SK-N-SH (cell line): ENCODE data around the gene HOXD13. TPM values are rescaled to one million over a fixed set of nuclear protein-coding genes. Genes with fewer than 3 reads are reported as not detected.
A peak's percentile ranks its signal among the peaks of the same experiment; 100 is the strongest.

Source experiments
- CTCF ChIA-PET: fragments of 300-600, 350-600 bp; formaldehyde crosslinking; extraction: SDS; loops from one replicate; lab custom pipeline; 2021; lab: Yijun Ruan, JAX
- POLR2A ChIA-PET: fragments of 350-600 bp; sonication (Branson Sonifier 250); formaldehyde crosslinking; extraction: SDS; loops from one replicate; lab custom pipeline; 2020; ENCODE audit warnings: antibody characterized with exemption, inconsistent platforms; lab: Yijun Ruan, JAX
- DNase-seq: peaks from one replicate; pipeline ENCODE4 v3.0.0; 2012
- H2AFZ ChIP-seq: fragments of 200-600 bp; sonication (generic); 2 replicates; pipeline ENCODE4 v1.8.1; 2016; ENCODE audit warnings: antibody characterized with exemption, mild to moderate bottlenecking, low read depth
- H3F3A ChIP-seq: fragments of 200-600 bp; sonication (generic); replicated peaks from 2 replicates; pipeline ENCODE3; 2016; ENCODE audit warnings: antibody characterized with exemption, mild to moderate bottlenecking; ENCODE audit not compliant: insufficient read depth
- H3K27ac ChIP-seq, 2 experiments: fragments of 200-500 bp in 1 of 2; fragments of 200-600 bp in 1 of 2; sonication (Bioruptor generic) in 1 of 2; sonication (generic), shearing (Covaris generic) in 1 of 2; 2 replicates each; pipeline versions ENCODE4 v1.5.1 to v1.6.1; 2014 to 2016; ENCODE audit warnings: low read depth in 2 of 2, inconsistent platforms in 1 of 2, low read length in 1 of 2, mild to moderate bottlenecking in 1 of 2, mixed read lengths in 1 of 2
- H3K27me3 ChIP-seq: fragments of 200-600 bp; sonication (generic), shearing (Covaris generic); 2 replicates; pipeline ENCODE4 v1.6.1; 2016; ENCODE audit warnings: mixed run types; ENCODE audit not compliant: insufficient read depth
- H3K36me3 ChIP-seq, 2 experiments: fragments of 200-500 bp in 1 of 2; fragments of 200-600 bp in 1 of 2; sonication (Bioruptor generic) in 1 of 2; sonication (generic) in 1 of 2; replicated peaks in 1 of 2; 2 replicates each; pipeline versions ENCODE3 to v1.5.1; 2014 to 2016; ENCODE audit warnings: low read length in 1 of 2, mild to moderate bottlenecking in 1 of 2; ENCODE audit not compliant: insufficient read depth in 2 of 2, control insufficient read depth in 1 of 2
- H3K4me1 ChIP-seq, 2 experiments: fragments of 200-500 bp in 1 of 2; fragments of 200-600 bp in 1 of 2; sonication (Bioruptor generic) in 1 of 2; sonication (generic), shearing (Covaris generic) in 1 of 2; 2 replicates each; pipeline versions ENCODE4 v1.5.1 to v1.6.1; 2014 to 2016; ENCODE audit warnings: low read depth in 1 of 2, low read length in 1 of 2, mixed run types in 1 of 2; ENCODE audit not compliant: insufficient read depth in 2 of 2, control insufficient read depth in 1 of 2
- H3K4me2 ChIP-seq: fragments of 200-600 bp; sonication (generic), shearing (Covaris generic); 2 replicates; pipeline ENCODE4 v1.6.1; 2017; ENCODE audit warnings: mixed run types
- H3K4me3 ChIP-seq, 2 experiments: fragments of 200-500 bp in 1 of 2; fragments of 200-600 bp in 1 of 2; sonication (Bioruptor generic) in 1 of 2; sonication (generic), shearing (Covaris generic) in 1 of 2; 2 replicates each; pipeline versions ENCODE4 v1.5.1 to v1.8.1; 2014 to 2016; ENCODE audit warnings: low read depth in 2 of 2, inconsistent platforms in 1 of 2, low read length in 1 of 2, mild to moderate bottlenecking in 1 of 2, mixed read lengths in 1 of 2, moderate library complexity in 1 of 2
- H3K79me2 ChIP-seq: fragments of 200-600 bp; sonication (generic); 2 replicates; pipeline ENCODE4 v1.8.1; 2017; ENCODE audit warnings: mild to moderate bottlenecking; ENCODE audit not compliant: insufficient read depth
- H3K9ac ChIP-seq: fragments of 200-600 bp; sonication (generic); 2 replicates; pipeline ENCODE4 v1.6.1; 2017; ENCODE audit warnings: mixed run types
- H3K9me2 ChIP-seq: fragments of 200-600 bp; sonication (generic); 2 replicates; pipeline ENCODE4 v1.6.1; 2017; ENCODE audit warnings: mixed run types
- H3K9me3 ChIP-seq: fragments of 200-600 bp; sonication (generic); 2 replicates; pipeline ENCODE4 v1.6.1; 2017; ENCODE audit warnings: mixed run types, mild to moderate bottlenecking, moderate library complexity
- H4K20me1 ChIP-seq: fragments of 200-600 bp; sonication (generic); 2 replicates; pipeline ENCODE4 v1.6.1; 2017; ENCODE audit warnings: mild to moderate bottlenecking, mixed run types; ENCODE audit not compliant: insufficient read depth
- CTCF ChIP-seq: fragments of 200-600 bp; sonication (generic); IDR thresholded peaks from 2 replicates; pipeline ENCODE4 v1.6.1; 2017; ENCODE audit warnings: antibody characterized with exemption, mild to moderate bottlenecking, moderate library complexity
- EZH2phosphoT487 ChIP-seq: fragments of 200-600 bp; sonication (generic); IDR thresholded peaks from 2 replicates; pipeline ENCODE4 v1.6.1; 2017; ENCODE audit warnings: low read depth, mixed run types, mild to moderate bottlenecking, antibody characterized with exemption, moderate library complexity, borderline replicate concordance
- FOSL2 ChIP-seq: IDR thresholded peaks from 2 replicates; pipeline ENCODE4 v1.4.0; 2012; ENCODE audit warnings: low read depth, mild to moderate bottlenecking, moderate library complexity, borderline replicate concordance
- MAX ChIP-seq: IDR thresholded peaks from 2 replicates; pipeline ENCODE4 v1.4.0; 2012; ENCODE audit warnings: low read depth
- NRF1 ChIP-seq: IDR thresholded peaks from 2 replicates; pipeline ENCODE4 v1.6.1; 2012; ENCODE audit warnings: low read depth, mild to moderate bottlenecking, low read length
- PBX3 ChIP-seq: IDR thresholded peaks from 2 replicates; pipeline ENCODE4; 2012
- RAD21 ChIP-seq: IDR thresholded peaks from 2 replicates; pipeline ENCODE4 v1.6.1; 2012; ENCODE audit warnings: mild to moderate bottlenecking, low read length
- RFX5 ChIP-seq: IDR thresholded peaks from 2 replicates; pipeline ENCODE4 v1.6.1; 2012; ENCODE audit warnings: mild to moderate bottlenecking, improper control_type of control experiment, low read length
- RXRA ChIP-seq: IDR thresholded peaks from 2 replicates; pipeline ENCODE4 v1.4.0; 2012; ENCODE audit warnings: low read depth, mild to moderate bottlenecking, borderline replicate concordance
- SMC3 ChIP-seq: IDR thresholded peaks from 2 replicates; pipeline ENCODE4 v1.6.1; 2012; ENCODE audit warnings: low read depth, low read length, improper control_type of control experiment
- YY1 ChIP-seq: IDR thresholded peaks from 2 replicates; pipeline ENCODE4 v1.4.0; 2012; ENCODE audit warnings: low read depth, mild to moderate bottlenecking
- WGBS: methylation state at CpG from one replicate; pipeline ENCODE4 v1.1.6; 2017; ENCODE audit warnings: low lambda C conversion rate; 5-methylcytosine and 5-hydroxymethylcytosine counted together
- polyA plus RNA-seq, 3 experiments: library from polyadenylated mRNA; depleted of rRNA; stranded (reverse); fragments of >200 nt; gene quantifications; 2 replicates each; pipeline ENCODE4 v1.2.3, GENCODE V29; 2012

The HOXD13 gene
- polyA plus RNA-seq, 1 of the 3 experiments (the other 2 are of a cell fraction) = not detected

GRCh38 chr2:176085861-176086771 is 6.4 kb upstream of the HOXD13 start:
- peaks cover 15% of the 10 kb centered on the region; the same call in 1 of the 2 replicates for H4K20me1 ChIP-seq
- no peaks in the 10 kb centered on the region for H3F3A ChIP-seq
- H3K4me3 ChIP-seq = peak overlapping the region; percentile 24 to 44; a peak in 2 of 4 replicates
- H3K9me2 ChIP-seq = no peaks in the 10 kb centered on the region
- H3K9ac ChIP-seq = no peak overlapping the region
- peak overlapping the region; percentile 57; the same call in 1 of the 2 replicates for H3K4me2 ChIP-seq
- H3K27ac ChIP-seq = no peak overlapping the region
- H3K36me3 ChIP-seq = no peaks in the 10 kb centered on the region
- no peaks in the 10 kb centered on the region for H3K9me3 ChIP-seq
- POLR2A ChIA-PET = no interaction called here
- peaks cover 99% of the 10 kb centered on the region for H3K27me3 ChIP-seq
- CTCF ChIA-PET = interaction anchor here (0.6 to 13.5 kb wide), 50 partner anchors 9 to 1389 kb away, joined by 3 to 264 read pairs (median 4); partner anchors contain the start of genes HOXD10, HOXD11 and HOXD13
- no peaks in the 10 kb centered on the region for H3K79me2 ChIP-seq
- 3% methylated on average over 34 of the region's 46 CpGs for WGBS
- H3K4me1 ChIP-seq = peaks cover 0 to 30% of the 10 kb centered on the region in 2 experiments; a peak in 1 of 4 replicates
- peak; percentile 78 for DNase-seq
- TF ChIP-seq YY1 = no peak
- no peak for TF ChIP-seq PBX3
- no peak for TF ChIP-seq RFX5
- no peak for TF ChIP-seq FOSL2
- peak; percentile 85 for TF ChIP-seq RAD21
- TF ChIP-seq RXRA = no peak
- TF ChIP-seq NRF1 = no peak
- TF ChIP-seq CTCF = peak; percentile 69
- no peak for TF ChIP-seq MAX
- no peak for TF ChIP-seq EZH2phosphoT487
- TF ChIP-seq SMC3 = peak; percentile 57
- H2AFZ ChIP-seq = no peak overlapping the region
